Measurements from ENCODE around the gene CNDP2.
A peak's percentile ranks its signal among the peaks of the same experiment; 100 is the strongest.
"Not testable (repeated sequence)": the region's sequence is repeated elsewhere in the genome, so short reads cannot be mapped to it uniquely, and the experiment has no call there.

CNDP2 gene

DNA sequence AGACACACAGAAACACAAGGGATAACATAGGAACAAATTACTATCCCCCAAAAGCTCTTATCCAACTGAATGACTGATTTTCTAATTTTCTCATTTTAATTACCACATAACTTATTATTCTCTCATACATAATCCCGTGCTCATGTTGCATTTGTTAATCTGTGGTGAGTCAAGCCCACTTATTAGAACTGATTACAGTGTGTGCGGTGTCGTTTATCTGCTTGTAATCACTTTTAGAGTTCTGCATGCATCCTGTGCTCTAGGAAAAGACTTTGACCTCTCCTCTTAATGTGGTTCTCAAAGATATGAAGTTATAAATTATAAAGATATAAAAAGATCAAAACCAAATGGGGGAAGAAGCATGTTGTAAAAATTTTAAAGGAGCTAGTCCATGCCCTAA, 67.8 kb downstream of the CNDP2 start:
- Histone ChIP-seq H3K9me3 (ENCODE audit: control insufficient read depth, insufficient read depth, low read length) (peaks cover 3% of the 10 kb centered on the region; the same call in 1 of the 2 replicates), H3K4me3 (ENCODE audit: low read length) (no peak overlapping the region), H3K27ac (ENCODE audit: low read depth, low read length) (no peak overlapping the region), H3F3A (ENCODE audit: control insufficient read depth, insufficient read depth) (no peaks in the 10 kb centered on the region), H3K9me2 (replicated peaks; ENCODE audit: control insufficient read depth, low read length) (no peaks in the 10 kb centered on the region), H3K36me3 (ENCODE audit: control insufficient read depth, low read length) (no peaks in the 10 kb centered on the region), H3K4me1 (ENCODE audit: control insufficient read depth, low read length) (no peaks in the 10 kb centered on the region), H4K20me1 (ENCODE audit: control insufficient read depth, insufficient read depth, low read depth, low read length) (no peaks in the 10 kb centered on the region), H3K4me2 (ENCODE audit: low read length) (no peak overlapping the region), H3K79me2 (ENCODE audit: control insufficient read depth, low read length) (no peaks in the 10 kb centered on the region), H3K27me3 (ENCODE audit: control insufficient read depth, low read length) (peaks cover 3% of the 10 kb centered on the region; the same call in 1 of the 2 replicates)
- no peak for TF ChIP-seq EZH2phosphoT487 (IDR thresholded peaks at IDR 0.05; ENCODE audit: borderline replicate concordance, low read length)
- TF ChIP-seq CTCF (IDR thresholded peaks at IDR 0.05; ENCODE audit: low read depth, low read length, poor library complexity, severe bottlenecking), result no peak

DNA sequence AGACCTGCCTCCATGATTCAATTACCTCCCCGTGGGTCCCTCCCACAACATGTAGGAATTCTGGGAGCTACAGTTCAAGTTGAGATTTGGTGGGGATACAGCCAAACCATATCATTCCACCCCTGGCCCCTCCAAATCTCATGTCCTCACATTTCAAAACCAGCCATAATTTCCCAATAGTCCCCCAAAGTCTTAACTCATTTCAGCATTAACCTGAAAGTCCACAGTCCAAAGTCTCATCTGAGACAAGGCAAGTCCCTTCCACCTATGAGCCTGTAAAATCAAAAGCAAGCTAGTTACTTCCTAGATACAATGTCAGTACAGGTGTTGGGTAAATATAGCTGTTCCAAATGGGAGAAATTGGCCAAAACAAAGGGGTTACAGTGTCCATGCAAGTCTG, 69.0 kb downstream of the CNDP2 start:
- not testable (repeated sequence) for H3K79me2 ChIP-seq (ENCODE audit: control insufficient read depth, low read length); H3K9me2 ChIP-seq (replicated peaks; ENCODE audit: control insufficient read depth, low read length); H3F3A ChIP-seq (ENCODE audit: control insufficient read depth, insufficient read depth); H3K27me3 ChIP-seq (ENCODE audit: control insufficient read depth, low read length); H3K4me3 ChIP-seq (ENCODE audit: low read length); H3K4me2 ChIP-seq (ENCODE audit: low read length); H3K9me3 ChIP-seq (ENCODE audit: control insufficient read depth, insufficient read depth, low read length); H4K20me1 ChIP-seq (ENCODE audit: control insufficient read depth, insufficient read depth, low read depth, low read length); H3K4me1 ChIP-seq (ENCODE audit: control insufficient read depth, low read length); H3K27ac ChIP-seq (ENCODE audit: low read depth, low read length); H3K36me3 ChIP-seq (ENCODE audit: control insufficient read depth, low read length)

GRCh38 chr18:74565993-74566392, 69.8 kb downstream of the CNDP2 start:
- H3K9me3 ChIP-seq (ENCODE audit: control insufficient read depth, insufficient read depth, low read length); H3K27ac ChIP-seq (ENCODE audit: low read depth, low read length); H3K9me2 ChIP-seq (replicated peaks; ENCODE audit: control insufficient read depth, low read length); H3K4me1 ChIP-seq (ENCODE audit: control insufficient read depth, low read length); H3K79me2 ChIP-seq (ENCODE audit: control insufficient read depth, low read length); H3K4me2 ChIP-seq (ENCODE audit: low read length); H3K4me3 ChIP-seq (ENCODE audit: low read length); H3K27me3 ChIP-seq (ENCODE audit: control insufficient read depth, low read length); H3K36me3 ChIP-seq (ENCODE audit: control insufficient read depth, low read length); H4K20me1 ChIP-seq (ENCODE audit: control insufficient read depth, insufficient read depth, low read depth, low read length); H3F3A ChIP-seq (ENCODE audit: control insufficient read depth, insufficient read depth): not testable (repeated sequence)

DNA sequence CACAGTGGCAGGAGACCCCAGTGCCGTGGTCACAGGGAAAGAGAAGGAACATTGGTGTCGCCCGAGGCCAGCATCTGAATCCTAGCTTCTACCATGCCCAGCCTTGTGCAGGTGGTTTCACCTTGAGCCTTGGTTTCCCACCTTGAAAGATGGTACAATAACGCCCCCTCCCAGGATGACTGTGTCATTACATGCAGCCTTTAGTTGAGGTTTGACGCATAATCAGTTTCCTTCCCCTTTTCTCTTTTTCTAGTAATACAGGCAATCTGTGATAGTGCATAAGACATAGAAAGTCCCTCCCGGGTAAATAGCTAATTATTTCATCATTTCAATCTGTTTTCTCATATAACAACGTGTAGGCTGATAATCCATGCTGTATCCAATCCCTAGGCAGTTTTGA, 71.7 kb downstream of the CNDP2 start:
- no peaks in the 10 kb centered on the region for H3K9me2 ChIP-seq (replicated peaks; ENCODE audit: control insufficient read depth, low read length)
- no peaks in the 10 kb centered on the region for H4K20me1 ChIP-seq (ENCODE audit: control insufficient read depth, insufficient read depth, low read depth, low read length)
- H3K4me2 ChIP-seq (ENCODE audit: low read length), result no peak overlapping the region
- peaks cover 3% of the 10 kb centered on the region; the same call in 1 of the 2 replicates for H3K9me3 ChIP-seq (ENCODE audit: control insufficient read depth, insufficient read depth, low read length)
- no peak overlapping the region for H3K27ac ChIP-seq (ENCODE audit: low read depth, low read length)
- no peaks in the 10 kb centered on the region for H3K4me1 ChIP-seq (ENCODE audit: control insufficient read depth, low read length)
- no peaks in the 10 kb centered on the region for H3K79me2 ChIP-seq (ENCODE audit: control insufficient read depth, low read length)
- H3K36me3 ChIP-seq (ENCODE audit: control insufficient read depth, low read length), result no peaks in the 10 kb centered on the region
- H3K4me3 ChIP-seq (ENCODE audit: low read length), result no peak overlapping the region
- H3K27me3 ChIP-seq (ENCODE audit: control insufficient read depth, low read length), result peaks cover 3% of the 10 kb centered on the region; the same call in 1 of the 2 replicates
- TF ChIP-seq CTCF (IDR thresholded peaks at IDR 0.05; ENCODE audit: low read depth, low read length, poor library complexity, severe bottlenecking) (peak; percentile 40), EZH2phosphoT487 (IDR thresholded peaks at IDR 0.05; ENCODE audit: borderline replicate concordance, low read length) (no peak)
- H3F3A ChIP-seq (ENCODE audit: control insufficient read depth, insufficient read depth), result no peaks in the 10 kb centered on the region

All from DOHH2 (cell line).